T47D (cell line): ENCODE results near the gene GLP1R.

Experiments
- DNase-seq, 2 experiments: peaks; one replicate each; pipeline versions ENCODE4 v3.0.0 to v3.0.0-alpha.2; 2011 to 2012; ENCODE audit warnings: low read depth in 1 of 2, low spot score in 1 of 2
- JUND ChIP-seq: IDR thresholded peaks from 2 replicates; pipeline ENCODE4 v1.6.1; 2012; ENCODE audit warnings: low read depth
- in situ Hi-C: cut with HindIII; loops from 2 replicates; pipeline ENCODE4 v1.10.0; 2016; ENCODE audit warnings: low sequenced_read_pairs, low pct_unique_long_range_greater_than_20kb

The GLP1R gene

DNA sequence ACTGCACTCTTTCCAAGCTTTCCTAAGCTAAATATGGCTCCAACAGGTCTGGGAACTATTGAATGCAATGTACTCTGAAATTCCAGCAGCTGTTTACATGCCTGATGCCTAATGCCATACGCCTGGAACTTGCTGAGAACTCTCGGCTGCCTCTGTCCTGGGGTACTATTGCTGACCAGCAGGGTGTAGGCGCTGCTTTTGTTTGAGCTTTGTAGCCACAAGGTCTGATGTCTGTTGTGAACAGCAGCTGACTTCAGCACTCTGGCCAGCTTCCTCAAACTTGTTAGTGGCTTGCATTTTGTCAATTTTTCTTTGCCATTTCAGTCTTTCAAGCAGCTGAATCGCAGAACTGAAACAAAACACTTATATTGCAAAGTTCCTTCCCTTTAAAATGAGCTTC lies 39.8 kb downstream of the GLP1R start:
- DNase-seq: peak; percentile 77 to 86
- TF ChIP-seq JUND: no peak
- in situ Hi-C loops: no loop called here

GRCh38 chr6:39090036-39090435 lies 41.5 kb downstream of the GLP1R start:
- DNase-seq: no peak
- in situ Hi-C loops: no loop called here
- no peak for TF ChIP-seq JUND

GRCh38 chr6:39091220-39091619 lies 42.6 kb downstream of the GLP1R start:
- no peak for TF ChIP-seq JUND
- DNase-seq: no peak
- in situ Hi-C loops: no loop called here

- in situ Hi-C loops: no loop called here
- peak in 1 of 2 experiments; percentile 47 for DNase-seq
- no peak for TF ChIP-seq JUND
These were observed 43.5 kb downstream of the GLP1R start for GRCh38 chr6:39092124-39092523.

DNA sequence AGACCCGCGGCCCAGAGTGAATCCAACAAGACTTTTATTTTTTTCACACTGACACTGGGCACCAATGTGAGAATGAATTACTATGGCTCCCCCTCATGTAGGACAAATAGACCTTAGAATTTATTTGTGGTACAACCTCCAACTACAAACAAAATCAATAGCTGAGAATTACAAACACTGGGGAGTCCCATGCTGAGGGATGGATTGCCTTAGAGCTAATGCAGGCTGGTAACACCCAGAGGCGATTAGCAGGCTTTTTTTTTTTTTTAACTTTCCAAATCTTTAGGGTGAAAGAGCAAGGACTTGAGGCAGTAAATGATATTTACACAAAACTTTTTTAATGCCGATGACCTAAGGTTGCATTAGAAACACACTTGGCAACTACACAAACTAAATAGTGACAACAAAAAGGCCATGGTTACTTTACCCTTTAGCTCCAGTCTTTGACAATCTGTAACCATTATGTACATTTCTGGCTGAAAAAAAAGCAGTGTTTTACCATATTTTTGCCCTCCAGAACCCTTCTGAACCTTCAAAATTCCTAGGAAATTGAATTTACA lies 44.6 kb downstream of the GLP1R start:
- peak in 1 of 2 experiments; percentile 14 for DNase-seq
- in situ Hi-C loops: no loop called here
- no peak for TF ChIP-seq JUND

GRCh38 chr6:39095578-39095977 lies 47.0 kb downstream of the GLP1R start:
- no peak for TF ChIP-seq JUND
- peak in 1 of 2 experiments; percentile 76 for DNase-seq
- in situ Hi-C loops: no loop called here

- no peak for DNase-seq
- TF ChIP-seq JUND: no peak
- in situ Hi-C loops: no loop called here
These were observed 51.8 kb downstream of the GLP1R start for GRCh38 chr6:39100358-39100757.

DNA sequence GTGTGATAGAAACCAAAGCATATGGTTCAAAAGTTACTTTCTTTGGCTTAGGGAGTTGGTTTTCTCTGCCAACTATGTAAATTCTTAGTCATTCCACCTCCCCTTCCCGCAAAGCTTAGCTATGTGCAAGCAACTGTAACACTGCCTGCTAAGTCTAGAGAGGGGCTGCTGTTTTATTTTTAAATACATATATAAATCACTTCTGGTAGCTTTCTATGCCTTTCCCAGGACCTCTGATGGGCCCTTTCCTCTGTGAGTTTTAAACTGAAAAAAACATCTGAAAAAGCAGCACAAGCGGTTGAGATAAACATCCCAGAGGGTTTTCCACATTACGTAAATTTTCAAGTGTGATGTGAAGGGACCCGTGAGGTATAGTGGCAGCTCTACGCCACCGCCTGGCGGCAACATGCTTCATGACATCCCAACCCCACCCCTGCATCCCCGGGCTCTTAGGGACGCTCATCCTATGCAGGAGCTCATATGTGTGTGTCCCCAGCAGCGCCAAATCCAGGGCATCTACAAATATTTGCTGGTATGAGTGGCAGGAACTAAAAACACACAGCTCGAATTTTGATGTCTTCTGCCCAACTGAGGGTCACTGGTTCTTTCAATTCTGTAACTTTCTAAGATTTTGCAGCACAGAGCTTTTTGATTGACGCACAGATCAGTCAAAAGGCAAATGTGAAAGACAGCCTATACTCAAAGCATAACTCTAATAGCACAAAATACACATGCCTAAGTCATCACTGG lies 53.7 kb downstream of the GLP1R start:
- DNase-seq: peak in 1 of 2 experiments; percentile 45
- TF ChIP-seq JUND: no peak
- in situ Hi-C loops: no loop called here

GRCh38 chr6:39102821-39103136 lies 54.2 kb downstream of the GLP1R start:
- in situ Hi-C loops: no loop called here
- no peak for DNase-seq
- no peak for TF ChIP-seq JUND

DNA sequence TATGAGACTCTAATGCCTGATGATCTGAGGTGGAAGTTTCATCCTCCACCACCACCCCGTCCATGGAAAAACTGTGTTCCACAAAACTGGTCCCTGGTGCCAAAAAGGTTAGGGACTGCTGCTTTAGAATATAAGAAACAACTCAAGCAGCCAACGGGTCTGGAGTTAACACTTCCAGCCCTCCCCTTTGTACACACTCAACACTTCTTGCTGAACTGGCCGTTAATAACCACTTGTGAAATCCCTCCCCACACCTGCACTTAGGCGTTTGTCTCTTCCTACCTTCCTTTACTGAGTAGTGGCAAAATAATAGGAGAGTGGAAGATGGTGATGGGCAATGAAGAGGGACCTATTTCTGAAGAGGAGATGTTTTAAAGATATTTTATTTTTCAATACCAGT lies 55.9 kb downstream of the GLP1R start:
- in situ Hi-C loops: no loop called here
- DNase-seq: no peak
- no peak for TF ChIP-seq JUND

- DNase-seq: no peak
- in situ Hi-C loops: no loop called here
These were observed 58.5 kb downstream of the GLP1R start for GRCh38 chr6:39107034-39107433.

DNA sequence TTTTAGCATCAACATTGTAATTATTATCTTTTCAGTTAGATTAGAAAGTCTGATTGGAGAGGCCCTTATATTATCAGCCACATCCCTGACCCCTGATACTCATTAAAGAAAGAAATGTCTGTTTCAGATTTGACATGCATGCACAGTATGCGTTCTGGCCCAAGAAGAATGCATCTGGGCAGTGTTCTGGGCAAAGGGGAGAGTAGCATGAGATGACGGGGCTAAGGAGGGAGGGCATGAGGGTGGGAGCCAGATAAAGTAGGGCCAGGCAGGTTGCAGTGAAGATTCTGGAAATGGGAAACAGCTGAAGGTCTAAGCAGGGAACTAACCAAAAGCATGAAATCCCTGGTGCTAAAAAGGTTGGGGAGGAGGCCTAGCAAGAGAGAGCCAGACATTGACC lies 59.1 kb downstream of the GLP1R start:
- in situ Hi-C loops: no loop called here
- no peak for DNase-seq
- TF ChIP-seq JUND: no peak

More at GRCh38 chr6:39107034-39107433, 58.5 kb downstream of the GLP1R start:
- TF ChIP-seq JUND: no peak

DNA sequence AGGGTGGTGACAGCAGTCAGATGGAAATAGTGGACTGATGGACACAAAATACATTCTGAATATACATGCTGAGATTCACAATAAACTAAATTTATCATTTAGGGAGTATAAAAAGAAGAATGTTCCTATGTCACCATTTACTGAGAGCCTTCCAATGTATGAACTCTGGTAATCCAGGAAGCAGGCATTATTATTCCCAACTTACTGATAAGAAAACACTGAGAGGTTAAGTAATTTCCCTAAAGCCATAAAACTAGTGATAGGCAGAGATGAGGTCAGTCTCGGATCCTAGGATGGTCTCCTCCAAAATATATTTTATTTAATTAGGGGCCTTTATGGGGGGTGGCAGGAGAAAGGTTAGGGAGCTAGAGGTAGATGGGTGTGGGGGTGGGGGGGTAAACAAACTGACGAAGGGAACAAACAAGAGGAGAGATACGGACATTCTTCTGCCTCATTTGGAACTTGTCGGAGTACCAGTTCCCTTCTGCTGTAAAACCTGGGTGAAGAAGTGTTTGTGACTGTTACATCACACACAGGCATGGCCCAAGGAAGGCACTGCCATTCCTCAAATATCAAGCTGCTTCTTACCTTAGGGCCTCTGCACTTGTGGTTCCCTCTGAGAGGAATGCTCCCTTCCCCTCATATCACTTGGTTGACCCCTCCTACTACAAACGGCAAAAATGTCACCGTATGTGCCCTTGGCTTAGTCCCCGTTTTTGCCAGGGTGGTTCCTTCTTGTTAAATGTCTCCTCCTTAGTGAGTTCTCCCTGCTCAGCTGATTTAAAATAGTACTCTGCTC lies 59.7 kb downstream of the GLP1R start:
- in situ Hi-C loops: no loop called here
- TF ChIP-seq JUND: no peak
- no peak for DNase-seq
